ENCODE data around the gene CERK. TPM values are rescaled to one million over a fixed set of nuclear protein-coding genes. Genes with fewer than 3 reads are reported as not detected.

CERK gene
- total RNA-seq, 2 experiments from 2014 or later: 54.4 to 55.0 TPM

DNA sequence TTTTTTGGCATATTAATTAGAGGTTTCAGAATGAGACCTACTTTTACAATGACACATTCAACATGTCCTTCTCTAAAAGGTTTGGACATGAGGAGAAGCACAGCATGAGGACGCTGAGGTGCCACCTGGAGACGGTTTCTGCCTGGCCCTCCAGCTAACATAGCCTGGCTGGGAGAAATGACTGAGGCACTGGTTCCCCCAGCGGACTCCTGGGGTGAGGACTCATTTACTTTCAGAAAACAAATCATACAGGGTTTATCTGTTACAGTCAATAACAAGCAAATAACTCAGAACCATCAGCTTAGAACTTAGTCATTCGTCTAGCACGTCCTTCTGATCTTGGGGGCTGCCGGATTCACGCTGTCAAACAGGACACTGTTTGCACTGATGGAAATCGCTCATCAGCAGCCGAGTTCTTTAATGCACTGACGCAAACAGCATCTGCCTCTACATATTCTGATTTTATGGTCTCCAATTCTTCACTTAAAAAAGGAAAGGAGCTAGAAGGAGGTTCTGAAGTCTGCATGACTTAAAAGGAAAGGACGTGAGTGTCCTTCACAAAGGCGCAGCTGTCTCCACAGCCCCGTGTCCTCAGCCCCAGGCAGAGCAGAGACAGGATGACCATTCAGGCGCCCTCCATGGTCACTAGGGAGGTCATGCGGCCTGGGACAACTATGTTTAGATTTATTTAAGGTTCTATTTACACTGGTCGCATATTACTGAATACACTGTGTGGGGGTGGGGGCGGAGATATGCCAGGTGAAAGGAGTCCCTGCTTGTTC, 44.2 kb downstream of the CERK start:
- Mint-ChIP-seq H3K36me3 (peaks cover 31% of the 10 kb centered on the region), H3K9me3 (no peaks in the 10 kb centered on the region)
- intact Hi-C loops (cut with micrococcal nuclease): no loop called here

DNA sequence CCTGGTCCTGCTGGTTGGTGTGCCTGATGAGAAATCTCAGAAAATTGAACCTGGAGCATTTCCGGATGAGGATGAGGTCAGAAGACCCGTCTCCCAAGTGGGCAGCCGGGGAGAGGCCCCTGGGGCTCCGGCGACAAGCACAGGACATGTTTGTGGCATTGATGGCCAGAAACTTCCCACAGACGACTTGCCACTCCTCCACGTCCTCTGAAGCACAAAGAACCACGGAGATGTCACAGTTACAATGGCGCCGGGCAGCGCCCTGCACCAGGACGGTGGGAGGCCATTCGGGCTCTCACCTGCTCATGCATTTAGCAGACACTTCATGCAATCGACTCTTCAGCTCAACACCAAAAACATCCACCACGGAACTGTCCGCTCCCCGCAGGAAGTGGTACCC, 46.5 kb downstream of the CERK start:
- no peak for DNase-seq
- Mint-ChIP-seq H3K4me1 (ENCODE audit: low read depth) (peaks cover under 1% of the 10 kb centered on the region), H3K4me3 (no peak overlapping the region), H3K9me3 (no peaks in the 10 kb centered on the region), H3K27ac (no peak overlapping the region), H3K27me3 (no peaks in the 10 kb centered on the region), H3K36me3 (peaks cover 29% of the 10 kb centered on the region)
- POLR2A ChIA-PET: no interaction called here
- CTCF ChIA-PET: no interaction called here
- intact Hi-C loops (cut with micrococcal nuclease): no loop called here

More for the DNA sequence above, 44.2 kb downstream of the CERK start:
- POLR2A ChIA-PET: no interaction called here
- H3K4me1 Mint-ChIP-seq (ENCODE audit: low read depth): no peaks in the 10 kb centered on the region
- DNase-seq: no peak
- no peak overlapping the region for H3K4me3 Mint-ChIP-seq
- CTCF ChIA-PET: interaction anchor here (0.7 kb wide), 1 partner anchor 130 kb away, joined by 4 read pairs; no protein-coding TSS in a partner anchor
- no peaks in the 10 kb centered on the region for H3K27me3 Mint-ChIP-seq
- H3K27ac Mint-ChIP-seq: no peak overlapping the region

DNA sequence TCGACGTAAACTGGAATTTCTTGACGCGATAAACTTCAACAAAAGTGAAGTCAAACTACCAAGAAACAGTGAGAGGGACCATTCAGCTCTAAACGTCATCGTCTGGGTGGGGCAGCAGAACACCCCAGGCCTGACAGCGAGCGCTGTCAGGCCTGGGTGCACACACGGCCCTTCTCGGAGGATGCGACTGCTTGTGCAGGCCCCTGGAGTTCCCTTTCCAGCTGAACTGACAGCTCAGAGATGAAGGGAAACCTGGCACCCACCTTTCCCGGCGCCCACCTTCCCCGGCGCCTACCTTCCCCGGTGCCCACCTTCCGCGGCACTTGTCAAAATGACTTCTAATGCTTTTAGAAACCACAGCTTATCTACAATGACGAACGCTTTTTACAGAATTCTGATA, 47.9 kb downstream of the CERK start:
- no peaks in the 10 kb centered on the region for H3K27me3 Mint-ChIP-seq
- DNase-seq: no peak
- intact Hi-C loops (cut with micrococcal nuclease): no loop called here
- H3K4me3 Mint-ChIP-seq: no peak overlapping the region
- H3K4me1 Mint-ChIP-seq (ENCODE audit: low read depth): peaks cover 12% of the 10 kb centered on the region
- no peaks in the 10 kb centered on the region for H3K9me3 Mint-ChIP-seq
- no peak overlapping the region for H3K27ac Mint-ChIP-seq
- POLR2A ChIA-PET: no interaction called here
- H3K36me3 Mint-ChIP-seq: peaks cover 34% of the 10 kb centered on the region
- CTCF ChIA-PET: interaction anchor here (1.1 kb wide), 1 partner anchor 127 kb away, joined by 3 read pairs; no protein-coding TSS in a partner anchor

DNA sequence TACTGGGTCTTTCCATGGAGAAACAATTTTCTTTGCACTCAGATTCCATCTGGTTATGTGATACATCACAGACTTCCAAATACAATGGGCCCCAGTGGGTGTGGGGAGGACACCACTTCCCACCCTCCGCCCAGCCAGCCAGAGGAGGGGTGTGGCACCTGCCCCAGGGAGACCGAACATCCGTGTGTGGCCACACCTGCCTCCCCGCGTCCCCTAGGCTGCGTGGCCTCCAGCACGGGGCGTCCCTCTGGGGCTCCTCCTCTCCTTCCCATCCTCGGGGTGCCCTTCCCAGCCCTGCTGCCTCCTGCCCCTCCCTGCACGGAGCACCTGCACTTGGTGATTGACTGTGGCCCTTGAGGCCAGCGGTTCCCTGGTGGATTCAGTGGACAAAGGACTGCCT, 49.1 kb downstream of the CERK start:
- POLR2A ChIA-PET: no interaction called here
- H3K4me3 Mint-ChIP-seq: no peak overlapping the region
- CTCF ChIA-PET: no interaction called here
- H3K4me1 Mint-ChIP-seq (ENCODE audit: low read depth): peaks cover 22% of the 10 kb centered on the region
- intact Hi-C loops (cut with micrococcal nuclease): no loop called here
- no peaks in the 10 kb centered on the region for H3K9me3 Mint-ChIP-seq
- H3K27me3 Mint-ChIP-seq: no peaks in the 10 kb centered on the region
- peaks cover 31% of the 10 kb centered on the region for H3K36me3 Mint-ChIP-seq
- H3K27ac Mint-ChIP-seq: no peak overlapping the region
- DNase-seq: no peak

DNA sequence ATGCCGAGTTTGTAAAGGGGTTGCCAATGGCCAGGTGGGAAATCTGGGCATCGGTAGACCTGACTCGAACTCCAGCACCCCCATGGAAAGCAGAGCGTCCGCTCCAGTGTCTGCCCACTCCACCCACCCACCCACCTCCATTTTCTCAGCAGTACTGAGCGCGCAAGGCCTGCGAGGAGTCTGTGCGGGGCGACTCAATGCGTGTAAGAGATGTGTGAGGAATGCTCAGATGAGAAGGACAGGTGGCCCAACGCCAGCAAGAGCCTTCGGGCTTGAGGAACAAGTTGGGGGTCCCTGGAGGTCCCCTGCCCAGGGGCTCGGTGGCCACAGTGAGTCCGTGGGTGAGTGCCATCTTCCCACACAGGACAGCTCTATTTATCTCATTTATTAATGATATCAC, 50.6 kb downstream of the CERK start:
- peaks cover 24% of the 10 kb centered on the region for H3K4me1 Mint-ChIP-seq (ENCODE audit: low read depth)
- intact Hi-C loops (cut with micrococcal nuclease): no loop called here
- no peak overlapping the region for H3K27ac Mint-ChIP-seq
- H3K27me3 Mint-ChIP-seq: no peaks in the 10 kb centered on the region
- DNase-seq: no peak
- H3K4me3 Mint-ChIP-seq: no peak overlapping the region
- ChIA-PET POLR2A (no interaction called here), CTCF (interaction anchor here (2.3 kb wide), 1 partner anchor 124 kb away, joined by 8 read pairs; no protein-coding TSS in a partner anchor)
- H3K36me3 Mint-ChIP-seq: peaks cover 31% of the 10 kb centered on the region
- H3K9me3 Mint-ChIP-seq: no peaks in the 10 kb centered on the region

DNA sequence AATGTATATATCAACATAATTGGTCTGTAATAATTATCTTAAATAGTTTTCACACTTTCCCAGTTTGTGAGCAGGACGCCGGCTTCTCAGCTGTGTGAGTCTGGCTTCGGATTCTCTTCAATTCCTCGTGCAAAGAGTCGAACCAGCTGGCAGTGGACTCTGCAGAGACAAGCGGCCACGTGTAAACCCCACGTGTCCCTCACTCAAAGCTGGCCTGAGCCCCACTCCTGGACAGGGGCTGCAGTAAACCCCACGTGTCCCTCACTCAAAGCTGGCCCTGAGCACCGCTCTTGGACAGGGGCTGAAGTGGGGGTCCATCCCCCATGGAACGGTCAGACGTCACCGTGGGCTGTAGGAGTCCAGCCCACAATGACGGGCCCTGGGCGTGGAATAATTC, 51.0 kb downstream of the CERK start:
- intact Hi-C loops (cut with micrococcal nuclease): no loop called here
- CTCF ChIA-PET: interaction anchor here (2.3 kb wide), 1 partner anchor 124 kb away, joined by 8 read pairs; no protein-coding TSS in a partner anchor

DNA sequence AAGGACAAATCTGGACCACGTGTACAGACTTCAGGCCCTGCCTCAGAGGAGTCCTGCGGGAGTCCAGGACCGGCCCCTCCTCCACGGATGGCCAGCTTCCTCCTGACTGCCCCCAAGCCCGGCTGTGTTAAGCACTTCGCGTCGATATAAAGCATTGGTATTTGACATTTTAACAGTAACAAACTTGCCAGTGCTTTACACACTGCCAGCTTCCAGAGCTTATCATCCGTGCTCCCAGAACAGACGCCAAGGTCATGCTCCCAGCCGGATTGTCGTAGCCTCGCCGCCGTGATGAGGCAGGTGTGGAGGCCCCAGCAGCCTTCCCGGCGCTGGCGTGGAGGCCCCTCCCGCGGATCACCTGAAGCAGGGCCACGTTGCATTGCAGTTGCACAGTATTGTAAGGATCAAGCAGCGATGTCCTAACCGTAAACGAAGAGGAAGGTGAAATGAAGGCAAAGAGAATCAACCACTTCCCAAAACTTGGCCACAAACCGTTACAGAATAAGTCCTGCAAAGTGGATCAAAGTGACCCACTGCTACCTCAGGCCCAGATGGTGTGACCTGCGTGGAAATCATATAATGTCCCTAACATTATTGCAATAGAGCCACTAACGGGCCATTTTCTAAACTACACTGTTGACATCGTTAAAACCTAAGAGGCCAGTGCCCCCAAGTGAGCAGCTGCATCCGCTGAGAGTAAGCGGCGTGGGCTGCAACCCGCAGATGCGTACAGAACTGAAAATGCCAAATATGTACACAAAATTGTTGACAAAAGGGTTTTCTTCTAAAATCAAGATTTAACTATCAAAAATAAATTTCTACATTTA, 51.6 kb downstream of the CERK start:
- Mint-ChIP-seq H3K36me3 (peaks cover 27% of the 10 kb centered on the region), H3K27ac (peak overlapping the region; percentile 35), H3K4me1 (ENCODE audit: low read depth) (peaks cover 28% of the 10 kb centered on the region), H3K4me3 (no peak overlapping the region), H3K9me3 (no peaks in the 10 kb centered on the region), H3K27me3 (no peaks in the 10 kb centered on the region)
- ChIA-PET CTCF (interaction anchor here (2.3 kb wide), 1 partner anchor 123 kb away, joined by 8 read pairs; no protein-coding TSS in a partner anchor), POLR2A (no interaction called here)
- intact Hi-C loops (cut with micrococcal nuclease): no loop called here
- no peak for DNase-seq

More for the DNA sequence above, 51.0 kb downstream of the CERK start:
- Mint-ChIP-seq H3K4me3 (no peak overlapping the region), H3K4me1 (ENCODE audit: low read depth) (peaks cover 28% of the 10 kb centered on the region), H3K27ac (no peak overlapping the region), H3K9me3 (no peaks in the 10 kb centered on the region), H3K36me3 (peaks cover 31% of the 10 kb centered on the region), H3K27me3 (no peaks in the 10 kb centered on the region)
- POLR2A ChIA-PET: no interaction called here
- no peak for DNase-seq

GRCh38 chr22:46684706-46685105, 53.3 kb downstream of the CERK start:
- H3K27me3 Mint-ChIP-seq: no peaks in the 10 kb centered on the region
- intact Hi-C loops (cut with micrococcal nuclease): no loop called here
- no peak for DNase-seq
- H3K27ac Mint-ChIP-seq: peak overlapping the region; percentile 26
- POLR2A ChIA-PET: no interaction called here
- peaks cover 30% of the 10 kb centered on the region for H3K4me1 Mint-ChIP-seq (ENCODE audit: low read depth)
- H3K9me3 Mint-ChIP-seq: no peaks in the 10 kb centered on the region
- no peak overlapping the region for H3K4me3 Mint-ChIP-seq
- CTCF ChIA-PET: no interaction called here
- H3K36me3 Mint-ChIP-seq: peaks cover 18% of the 10 kb centered on the region

GRCh38 chr22:46682011-46682731, 55.9 kb downstream of the CERK start:
- H3K27me3 Mint-ChIP-seq: no peaks in the 10 kb centered on the region
- no peak for DNase-seq
- peak overlapping the region; percentile 13 for H3K27ac Mint-ChIP-seq
- H3K4me1 Mint-ChIP-seq (ENCODE audit: low read depth): peaks cover 34% of the 10 kb centered on the region
- intact Hi-C loops (cut with micrococcal nuclease): no loop called here
- ChIA-PET POLR2A (no interaction called here), CTCF (interaction anchor here (1.1 to 3.7 kb wide), 3 partner anchors 34 to 120 kb away, joined by 4 to 25 read pairs (median 9); no protein-coding TSS in a partner anchor)
- peaks cover 11% of the 10 kb centered on the region for H3K36me3 Mint-ChIP-seq
- no peaks in the 10 kb centered on the region for H3K9me3 Mint-ChIP-seq
- H3K4me3 Mint-ChIP-seq: no peak overlapping the region

DNA sequence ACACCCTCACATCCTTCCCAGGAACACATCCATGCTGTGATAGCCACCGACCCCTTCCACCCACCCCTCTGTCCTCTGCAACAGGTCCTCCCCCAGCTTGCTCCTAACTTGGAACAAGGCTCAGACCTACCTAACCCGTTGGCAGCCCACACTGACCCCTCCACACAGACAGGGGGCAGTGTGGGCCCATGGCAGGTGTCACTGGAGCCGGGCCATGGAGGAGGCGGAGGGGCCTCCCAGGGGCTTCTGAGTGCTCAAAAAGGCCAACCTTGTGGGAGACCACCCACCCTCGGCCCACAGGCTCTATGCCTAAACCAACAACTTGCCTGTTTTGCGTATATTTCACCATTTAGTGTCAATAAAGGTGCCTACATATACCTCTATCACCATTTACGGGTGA, 57.0 kb downstream of the CERK start:
- H3K36me3 Mint-ChIP-seq: peaks cover 12% of the 10 kb centered on the region
- intact Hi-C loops (cut with micrococcal nuclease): no loop called here
- H3K4me3 Mint-ChIP-seq: no peak overlapping the region

DNA sequence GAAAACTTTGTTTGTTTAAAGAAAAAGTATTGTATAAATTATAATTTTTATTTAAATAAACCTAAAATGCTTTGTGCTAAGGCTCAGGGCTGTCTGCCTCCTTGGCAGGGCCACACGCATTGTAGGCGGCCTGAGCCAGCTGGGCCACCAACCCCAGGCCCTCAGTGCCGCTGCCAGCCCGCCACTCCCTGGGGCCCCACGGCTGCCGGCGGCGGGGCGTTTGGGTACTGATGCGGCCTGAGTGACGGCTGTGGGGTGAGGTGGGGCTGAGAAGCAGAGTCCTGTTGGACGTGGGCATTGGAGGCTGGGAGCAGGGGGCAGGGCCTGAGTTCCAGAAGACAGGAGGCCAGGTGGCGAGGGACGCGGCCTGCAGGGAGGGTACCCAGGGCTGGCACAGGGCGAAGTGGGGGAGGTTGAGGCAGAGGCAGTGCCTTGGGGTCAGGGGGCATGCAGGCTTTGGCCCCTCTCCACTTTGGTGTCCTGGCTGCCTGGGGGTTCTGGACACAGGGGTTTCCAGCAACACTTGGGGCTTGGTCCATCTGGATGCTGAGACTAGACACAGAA, 58.3 kb downstream of the CERK start:
- H3K9me3 Mint-ChIP-seq: no peaks in the 10 kb centered on the region
- CTCF ChIA-PET: no interaction called here

More for the DNA sequence above, 57.0 kb downstream of the CERK start:
- ChIA-PET CTCF (interaction anchor here (0.9 to 3.7 kb wide), 4 partner anchors 35 to 121 kb away, joined by 3 to 25 read pairs (median 6); no protein-coding TSS in a partner anchor), POLR2A (no interaction called here)
- H3K27me3 Mint-ChIP-seq: no peaks in the 10 kb centered on the region
- peak; percentile 42 for DNase-seq
- peaks cover 33% of the 10 kb centered on the region for H3K4me1 Mint-ChIP-seq (ENCODE audit: low read depth)
- H3K27ac Mint-ChIP-seq: no peak overlapping the region
- no peaks in the 10 kb centered on the region for H3K9me3 Mint-ChIP-seq

More for the DNA sequence above, 58.3 kb downstream of the CERK start:
- POLR2A ChIA-PET: no interaction called here
- intact Hi-C loops (cut with micrococcal nuclease): no loop called here
- no peak overlapping the region for H3K27ac Mint-ChIP-seq
- no peaks in the 10 kb centered on the region for H3K27me3 Mint-ChIP-seq
- no peak for DNase-seq
- H3K36me3 Mint-ChIP-seq: peaks cover 13% of the 10 kb centered on the region
- peaks cover 35% of the 10 kb centered on the region for H3K4me1 Mint-ChIP-seq (ENCODE audit: low read depth)
- H3K4me3 Mint-ChIP-seq: no peak overlapping the region

All from activated CD4-positive, alpha-beta memory T cell treated with anti-CD3 and anti-CD28 coated beads for 36 hours (primary cell).